Mesenchymal stem cell (in vitro differentiated cells and primary cell): ENCODE measurements around the gene CCDC102A.

Experiments
- DNase-seq: peaks from one replicate; pipeline ENCODE4 v3.0.0-alpha.2; 2013
- H2AFZ ChIP-seq: one replicate; pipeline ENCODE4 v1.6.1; 2013; ENCODE audit warnings: low read depth, mild to moderate bottlenecking, control low read depth, inconsistent platforms, low read length, moderate library complexity
- H2AK5ac ChIP-seq: 2 replicates; pipeline ENCODE4 v1.6.1; 2013; ENCODE audit warnings: low read length, moderate library complexity, mild to moderate bottlenecking, inconsistent platforms; ENCODE audit not compliant: severe bottlenecking
- H2BK120ac ChIP-seq: one replicate; pipeline ENCODE4 v1.6.1; 2013; ENCODE audit warnings: low read depth, mild to moderate bottlenecking, inconsistent platforms, low read length, moderate library complexity
- H2BK12ac ChIP-seq, 2 experiments: one replicate each; pipeline ENCODE4 v1.6.1; 2013; ENCODE audit warnings: inconsistent platforms in 2 of 2, low read length in 2 of 2, mild to moderate bottlenecking in 2 of 2, moderate library complexity in 2 of 2, control low read depth in 1 of 2
- H2BK15ac ChIP-seq: one replicate; pipeline ENCODE4 v1.6.1; 2013; ENCODE audit warnings: mild to moderate bottlenecking, low read depth, inconsistent platforms; ENCODE audit not compliant: poor library complexity, severe bottlenecking
- H2BK5ac ChIP-seq: 2 replicates; pipeline ENCODE4 v1.6.1; 2013; ENCODE audit warnings: low read depth, mild to moderate bottlenecking, low read length, control low read depth, inconsistent platforms; ENCODE audit not compliant: poor library complexity, severe bottlenecking
- H3K14ac ChIP-seq, 2 experiments: one replicate each; pipeline ENCODE4 v1.6.1; 2013; ENCODE audit warnings: inconsistent platforms in 2 of 2, low read length in 2 of 2, control low read depth in 1 of 2, mild to moderate bottlenecking in 1 of 2, moderate library complexity in 1 of 2
- H3K18ac ChIP-seq, 2 experiments: one replicate each; pipeline ENCODE4 v1.6.1; 2013; ENCODE audit warnings: inconsistent platforms in 2 of 2, low read length in 2 of 2, control low read depth in 1 of 2, low read depth in 1 of 2, mild to moderate bottlenecking in 1 of 2
- H3K23ac ChIP-seq, 2 experiments: one replicate each; pipeline ENCODE4 v1.6.1; 2013; ENCODE audit warnings: inconsistent platforms in 2 of 2, low read length in 2 of 2, mild to moderate bottlenecking in 2 of 2, moderate library complexity in 2 of 2, control low read depth in 1 of 2
- H3K27ac ChIP-seq: 2 replicates; pipeline ENCODE4 v1.5.1; 2013; ENCODE audit warnings: mild to moderate bottlenecking, moderate library complexity, low read length, control low read depth, inconsistent platforms; ENCODE audit not compliant: poor library complexity, severe bottlenecking
- H3K27me3 ChIP-seq, 2 experiments: 2 replicates each; pipeline versions ENCODE4 v1.6.1 to v1.7.0; 2013; ENCODE audit warnings: low read length in 2 of 2, mild to moderate bottlenecking in 2 of 2, moderate library complexity in 2 of 2, control low read depth in 1 of 2, inconsistent platforms in 1 of 2; ENCODE audit not compliant: control insufficient read depth in 1 of 2, insufficient read depth in 1 of 2
- H3K36me3 ChIP-seq, 2 experiments: 2 replicates each; pipeline versions ENCODE4 v1.6.1 to v1.7.0; 2013; ENCODE audit warnings: low read length in 2 of 2, control low read depth in 1 of 2, inconsistent platforms in 1 of 2, low read depth in 1 of 2, mild to moderate bottlenecking in 1 of 2; ENCODE audit not compliant: insufficient read depth in 2 of 2, control insufficient read depth in 1 of 2
- H3K4ac ChIP-seq, 2 experiments: one replicate each; pipeline ENCODE4 v1.6.1; 2013; ENCODE audit warnings: inconsistent platforms in 2 of 2, low read length in 2 of 2, mild to moderate bottlenecking in 2 of 2, moderate library complexity in 2 of 2, control low read depth in 1 of 2, low read depth in 1 of 2
- H3K4me1 ChIP-seq: 2 replicates; pipeline ENCODE4 v1.6.1; 2013; ENCODE audit warnings: low read depth, low read length, control low read depth; ENCODE audit not compliant: control insufficient read depth, insufficient read depth
- H3K4me2 ChIP-seq: 2 replicates; pipeline ENCODE4 v1.6.1; 2013; ENCODE audit warnings: low read length, mild to moderate bottlenecking, inconsistent platforms; ENCODE audit not compliant: poor library complexity, severe bottlenecking
- H3K4me3 ChIP-seq, 2 experiments: 2 replicates each; pipeline versions ENCODE4 v1.5.1 to v1.7.0; 2013; ENCODE audit warnings: low read length in 2 of 2, mild to moderate bottlenecking in 2 of 2, control low read depth in 1 of 2, low read depth in 1 of 2; ENCODE audit not compliant: insufficient read depth in 1 of 2
- H3K79me1 ChIP-seq: replicated peaks from 2 replicates; pipeline ENCODE4 v1.6.1; 2013; ENCODE audit warnings: mild to moderate bottlenecking, control low read depth, low read length, inconsistent platforms; ENCODE audit not compliant: poor library complexity, severe bottlenecking
- H3K9ac ChIP-seq: 2 replicates; pipeline ENCODE4 v1.7.0; 2013; ENCODE audit warnings: mild to moderate bottlenecking, low read length, moderate library complexity
- H3K9me3 ChIP-seq: 2 replicates; pipeline ENCODE4 v1.7.0; 2013; ENCODE audit warnings: mild to moderate bottlenecking, low read length; ENCODE audit not compliant: control insufficient read depth
- H4K8ac ChIP-seq: one replicate; pipeline ENCODE4 v1.6.1; 2013; ENCODE audit warnings: inconsistent platforms, mild to moderate bottlenecking, low read length, moderate library complexity
- H4K91ac ChIP-seq: one replicate; pipeline ENCODE4 v1.6.1; 2013; ENCODE audit warnings: mild to moderate bottlenecking, low read length, inconsistent platforms
- WGBS: methylation state at CpG from one replicate; pipeline ENCODE4 v1.1.7; 2013; ENCODE audit warnings: mixed read lengths; 5-methylcytosine and 5-hydroxymethylcytosine counted together

CCDC102A gene

DNA sequence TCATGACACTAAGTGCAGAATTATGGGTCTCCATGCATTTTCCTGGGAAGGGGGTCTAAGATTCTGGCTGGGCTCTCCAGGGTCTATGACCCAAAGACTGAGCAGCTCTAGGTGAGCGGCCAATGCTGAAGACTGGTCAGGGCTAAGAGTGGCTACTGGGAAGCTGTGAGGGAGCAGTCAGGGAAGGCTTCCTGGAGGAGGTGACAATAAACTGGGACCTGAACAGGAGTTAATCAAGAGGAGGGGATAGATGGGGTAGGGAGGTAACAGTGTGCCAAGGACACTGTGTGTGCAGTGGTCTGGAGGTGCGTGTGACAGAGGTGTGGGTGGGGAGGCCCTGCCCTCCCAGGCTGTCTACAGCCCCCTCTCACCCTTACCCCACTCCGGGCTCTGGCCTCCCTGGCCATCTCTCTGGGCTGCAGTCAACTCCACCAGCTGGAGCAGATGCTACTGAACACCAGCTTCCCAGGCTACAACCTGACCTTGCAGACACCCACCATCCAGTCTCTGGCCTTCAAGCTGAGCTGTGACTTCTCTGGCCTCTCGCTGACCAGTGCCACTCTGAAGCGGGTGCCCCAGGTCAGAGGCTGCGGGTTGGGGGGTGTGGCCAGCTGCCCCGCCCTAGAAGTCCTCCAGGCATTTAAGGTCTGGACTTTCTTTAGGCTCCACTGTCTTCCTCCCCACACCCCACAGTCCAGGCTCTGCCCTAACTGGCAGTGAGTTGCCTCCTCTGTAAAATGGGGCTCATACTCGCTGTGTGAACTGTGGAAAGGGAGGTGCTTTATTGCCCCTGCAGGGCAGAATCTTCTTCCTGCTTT, 26.5 kb upstream of the CCDC102A start:
- Histone ChIP-seq H3K9ac (no peak overlapping the region), H3K23ac (no peak overlapping the region), H4K91ac (no peak overlapping the region), H3K27me3 (peaks cover 17 to 48% of the 10 kb centered on the region in 2 experiments), H3K4me2 (no peak overlapping the region), H3K9me3 (peaks cover 22% of the 10 kb centered on the region), H4K8ac (no peak overlapping the region), H2BK15ac (no peak overlapping the region), H3K27ac (no peak overlapping the region), H2AFZ (no peak overlapping the region), H3K4ac (no peak overlapping the region), H2BK120ac (no peak overlapping the region), H2BK5ac (no peak overlapping the region), H3K36me3 (no peaks in the 10 kb centered on the region), H3K18ac (no peak overlapping the region), H3K79me1 (no peaks in the 10 kb centered on the region), H2AK5ac (no peak overlapping the region), H3K4me1 (peaks cover 8% of the 10 kb centered on the region), H3K4me3 (no peak overlapping the region), H3K14ac (no peak overlapping the region), H2BK12ac (no peak overlapping the region)
- WGBS, result 83% methylated on average over 6 of the region's 8 CpGs
- DNase-seq, result no peak

- peaks cover 22% of the 10 kb centered on the region for H3K9me3 ChIP-seq
- peaks cover 8% of the 10 kb centered on the region for H3K4me1 ChIP-seq
- no peak overlapping the region for H3K14ac ChIP-seq
- H3K4ac ChIP-seq, result no peak overlapping the region
- H3K27ac ChIP-seq, result no peak overlapping the region
- no peaks in the 10 kb centered on the region for H3K36me3 ChIP-seq
- H4K8ac ChIP-seq, result no peak overlapping the region
- H2AFZ ChIP-seq, result no peak overlapping the region
- H2BK5ac ChIP-seq, result no peak overlapping the region
- no peak for DNase-seq
- no peak overlapping the region for H2AK5ac ChIP-seq
- H3K79me1 ChIP-seq, result no peaks in the 10 kb centered on the region
- no peak overlapping the region for H3K18ac ChIP-seq
- H3K4me3 ChIP-seq, result no peak overlapping the region
- H3K4me2 ChIP-seq, result no peak overlapping the region
- no peak overlapping the region for H4K91ac ChIP-seq
- no peak overlapping the region for H3K9ac ChIP-seq
- H3K27me3 ChIP-seq, result peaks cover 17 to 52% of the 10 kb centered on the region in 2 experiments
- H2BK120ac ChIP-seq, result no peak overlapping the region
- H2BK12ac ChIP-seq, result no peak overlapping the region
- 86% methylated on average over 4 of the region's 4 CpGs for WGBS
- no peak overlapping the region for H3K23ac ChIP-seq
- H2BK15ac ChIP-seq, result no peak overlapping the region
Measured at GRCh38 chr16:57562066-57562465, 25.7 kb upstream of the CCDC102A start.

GRCh38 chr16:57559072-57559790, 22.9 kb upstream of the CCDC102A start:
- H2BK12ac ChIP-seq, result no peak overlapping the region
- peaks cover 22% of the 10 kb centered on the region for H3K9me3 ChIP-seq
- H2BK15ac ChIP-seq, result no peak overlapping the region
- no peak overlapping the region for H3K9ac ChIP-seq
- no peak overlapping the region for H3K4me3 ChIP-seq
- no peak overlapping the region for H2BK5ac ChIP-seq
- peaks cover under 1% of the 10 kb centered on the region for H3K4me1 ChIP-seq
- no peak overlapping the region for H3K27ac ChIP-seq
- H2AFZ ChIP-seq, result no peak overlapping the region
- H2AK5ac ChIP-seq, result no peak overlapping the region
- WGBS, result 85% methylated on average over 4 of the region's 4 CpGs
- peaks cover 17 to 57% of the 10 kb centered on the region in 2 experiments for H3K27me3 ChIP-seq
- H3K4me2 ChIP-seq, result no peak overlapping the region
- no peak overlapping the region for H3K18ac ChIP-seq
- no peak overlapping the region for H3K4ac ChIP-seq
- H3K23ac ChIP-seq, result no peak overlapping the region
- H2BK120ac ChIP-seq, result no peak overlapping the region
- no peak overlapping the region for H4K91ac ChIP-seq
- DNase-seq, result no peak
- H4K8ac ChIP-seq, result no peak overlapping the region
- no peaks in the 10 kb centered on the region for H3K36me3 ChIP-seq
- H3K14ac ChIP-seq, result no peak overlapping the region
- H3K79me1 ChIP-seq, result no peaks in the 10 kb centered on the region

DNA sequence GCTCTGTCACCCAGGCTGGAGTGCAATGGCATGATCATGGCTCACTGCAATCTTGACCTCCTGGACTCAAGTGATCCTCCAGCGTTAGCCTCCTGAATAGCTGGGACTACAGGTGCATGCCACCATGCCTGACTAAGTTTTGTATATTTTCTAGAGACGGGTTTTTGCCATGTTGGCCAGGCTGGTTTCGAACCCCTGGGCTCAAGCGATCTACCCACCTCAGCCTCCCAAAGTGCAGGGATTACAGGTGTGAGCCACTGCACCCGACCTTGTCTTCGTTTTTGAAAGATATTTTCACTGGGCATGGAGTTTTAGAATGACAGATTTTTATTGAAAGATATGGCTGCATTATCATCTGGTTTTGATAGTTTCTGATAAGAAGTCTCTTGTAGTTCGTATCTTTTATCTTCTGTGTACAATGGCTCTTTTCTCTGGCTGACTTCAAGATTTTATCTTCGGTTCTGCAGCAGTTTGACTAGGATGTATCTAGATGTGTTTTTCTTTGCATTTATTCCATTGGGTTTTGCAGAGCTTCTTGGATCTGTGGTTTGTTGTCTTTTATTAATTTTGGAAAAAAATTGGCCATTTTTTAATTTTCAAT, 20.7 kb upstream of the CCDC102A start:
- H3K27me3 ChIP-seq, result peaks cover 17 to 47% of the 10 kb centered on the region in 2 experiments
- no peak overlapping the region for H4K8ac ChIP-seq
- H2BK5ac ChIP-seq, result no peak overlapping the region
- H3K23ac ChIP-seq, result no peak overlapping the region
- no peak overlapping the region for H3K9ac ChIP-seq
- no peak overlapping the region for H3K4me3 ChIP-seq
- H2BK15ac ChIP-seq, result no peak overlapping the region
- H3K4me2 ChIP-seq, result no peak overlapping the region
- no peak overlapping the region for H3K4ac ChIP-seq
- H2AFZ ChIP-seq, result no peak overlapping the region
- no peak overlapping the region for H2AK5ac ChIP-seq
- no peak overlapping the region for H3K14ac ChIP-seq
- peaks cover 26% of the 10 kb centered on the region for H3K9me3 ChIP-seq
- no peak overlapping the region for H3K18ac ChIP-seq
- DNase-seq, result no peak
- no peak overlapping the region for H4K91ac ChIP-seq
- no peaks in the 10 kb centered on the region for H3K4me1 ChIP-seq
- H2BK12ac ChIP-seq, result no peak overlapping the region
- no peak overlapping the region for H2BK120ac ChIP-seq
- no peaks in the 10 kb centered on the region for H3K79me1 ChIP-seq
- H3K36me3 ChIP-seq, result no peaks in the 10 kb centered on the region
- 76% methylated on average over 8 of the region's 8 CpGs for WGBS
- no peak overlapping the region for H3K27ac ChIP-seq
